IPS-20b (cell line): ENCODE measurements around the gene CTXN2.
A peak's percentile ranks its signal among the peaks of the same experiment; 100 is the strongest.

Experiments used
- H3K27ac ChIP-seq: one replicate; pipeline ENCODE4 v1.5.1; 2013; ENCODE audit warnings: low read length
- H3K27me3 ChIP-seq: 2 replicates; pipeline ENCODE4 v1.6.1; 2013; ENCODE audit warnings: mild to moderate bottlenecking, low read length, inconsistent platforms; ENCODE audit not compliant: insufficient read depth
- H3K36me3 ChIP-seq: 2 replicates; pipeline ENCODE4 v1.6.1; 2013; ENCODE audit warnings: low read depth, mild to moderate bottlenecking, inconsistent platforms, low read length, moderate library complexity; ENCODE audit not compliant: insufficient read depth
- H3K4me1 ChIP-seq: 2 replicates; pipeline ENCODE4 v1.6.1; 2013; ENCODE audit warnings: mild to moderate bottlenecking, control low read depth, inconsistent platforms, low read length, moderate library complexity; ENCODE audit not compliant: insufficient read depth
- H3K4me3 ChIP-seq: 2 replicates; pipeline ENCODE4 v1.5.1; 2013; ENCODE audit warnings: mild to moderate bottlenecking, low read length, inconsistent platforms
- H3K9ac ChIP-seq: 2 replicates; pipeline ENCODE4 v1.6.1; 2013; ENCODE audit warnings: low read depth, mild to moderate bottlenecking, inconsistent platforms, low read length, moderate library complexity
- H3K9me3 ChIP-seq: 2 replicates; pipeline ENCODE4 v1.6.1; 2013; ENCODE audit warnings: mild to moderate bottlenecking, low read depth, low read length, inconsistent platforms; ENCODE audit not compliant: insufficient read depth

The CTXN2 gene

GRCh38 chr15:48191574-48192225, at the start of gene CTXN2:
TSS of gene CTXN2 (plus strand) at chr15:48191665. CDS start at chr15:48201301, 9,636 bp downstream.
- Histone ChIP-seq H3K9me3 (no peaks in the 10 kb centered on the region), H3K4me1 (peaks cover 4% of the 10 kb centered on the region; the same call in 1 of the 2 replicates), H3K4me3 (peak within 1 kb of the TSS; percentile 74), H3K36me3 (no peaks in the 10 kb centered on the region), H3K27ac (no peak within 1 kb of the TSS), H3K27me3 (peaks cover 24% of the 10 kb centered on the region), H3K9ac (no peak within 1 kb of the TSS)

- Histone ChIP-seq H3K9me3 (no peaks in the 10 kb centered on the region), H3K4me1 (no peaks in the 10 kb centered on the region), H3K4me3 (no peak overlapping the region), H3K36me3 (peaks cover 82% of the 10 kb centered on the region), H3K9ac (no peak overlapping the region), H3K27me3 (no peaks in the 10 kb centered on the region), H3K27ac (no peak overlapping the region)
Observed at GRCh38 chr15:48143856-48144255, 47.6 kb upstream of the CTXN2 start.

- H3K4me1 ChIP-seq, result peaks cover under 1% of the 10 kb centered on the region; the same call in 1 of the 2 replicates
- no peaks in the 10 kb centered on the region for H3K9me3 ChIP-seq
- H3K27ac ChIP-seq, result no peak overlapping the region
- H3K9ac ChIP-seq, result no peak overlapping the region
- H3K27me3 ChIP-seq, result no peaks in the 10 kb centered on the region
- H3K4me3 ChIP-seq, result no peak overlapping the region
- H3K36me3 ChIP-seq, result peaks cover 81% of the 10 kb centered on the region
Observed at GRCh38 chr15:48144889-48145288, 46.6 kb upstream of the CTXN2 start.

GRCh38 chr15:48145923-48146322, 45.5 kb upstream of the CTXN2 start:
- Histone ChIP-seq H3K36me3 (peaks cover 87% of the 10 kb centered on the region), H3K9me3 (no peaks in the 10 kb centered on the region), H3K4me1 (peaks cover 11% of the 10 kb centered on the region), H3K9ac (no peak overlapping the region), H3K27ac (no peak overlapping the region), H3K27me3 (no peaks in the 10 kb centered on the region), H3K4me3 (no peak overlapping the region)

- no peak overlapping the region for H3K4me3 ChIP-seq
- no peaks in the 10 kb centered on the region for H3K27me3 ChIP-seq
- peaks cover 18% of the 10 kb centered on the region for H3K4me1 ChIP-seq
- no peak overlapping the region for H3K9ac ChIP-seq
- H3K9me3 ChIP-seq, result no peaks in the 10 kb centered on the region
- H3K27ac ChIP-seq, result no peak overlapping the region
- peaks cover 92% of the 10 kb centered on the region for H3K36me3 ChIP-seq
Observed at GRCh38 chr15:48147358-48147757, 44.1 kb upstream of the CTXN2 start.

GRCh38 chr15:48149858-48150257, 41.6 kb upstream of the CTXN2 start:
- Histone ChIP-seq H3K9me3 (no peaks in the 10 kb centered on the region), H3K36me3 (peaks cover 92% of the 10 kb centered on the region), H3K9ac (no peak overlapping the region), H3K27ac (no peak overlapping the region), H3K4me3 (peak overlapping the region; percentile 3; the same call in 1 of the 2 replicates), H3K27me3 (no peaks in the 10 kb centered on the region), H3K4me1 (peaks cover 18% of the 10 kb centered on the region)

- H3K9me3 ChIP-seq, result no peaks in the 10 kb centered on the region
- H3K4me1 ChIP-seq, result peaks cover 18% of the 10 kb centered on the region
- no peak overlapping the region for H3K4me3 ChIP-seq
- H3K27ac ChIP-seq, result no peak overlapping the region
- H3K36me3 ChIP-seq, result peaks cover 81% of the 10 kb centered on the region
- H3K9ac ChIP-seq, result no peak overlapping the region
- H3K27me3 ChIP-seq, result no peaks in the 10 kb centered on the region
Observed at GRCh38 chr15:48153526-48153925, 37.9 kb upstream of the CTXN2 start.

- no peaks in the 10 kb centered on the region for H3K27me3 ChIP-seq
- H3K4me3 ChIP-seq, result no peak overlapping the region
- peaks cover 49% of the 10 kb centered on the region for H3K36me3 ChIP-seq
- no peak overlapping the region for H3K9ac ChIP-seq
- H3K27ac ChIP-seq, result no peak overlapping the region
- H3K9me3 ChIP-seq, result no peaks in the 10 kb centered on the region
- H3K4me1 ChIP-seq, result peaks cover 14% of the 10 kb centered on the region; the same call in 1 of the 2 replicates
Observed at GRCh38 chr15:48168616-48169015, 22.8 kb upstream of the CTXN2 start.

- H3K4me3 ChIP-seq, result no peak overlapping the region
- H3K36me3 ChIP-seq, result peaks cover 32% of the 10 kb centered on the region
- H3K27me3 ChIP-seq, result no peaks in the 10 kb centered on the region
- H3K27ac ChIP-seq, result no peak overlapping the region
- H3K4me1 ChIP-seq, result peaks cover 20% of the 10 kb centered on the region; the same call in 1 of the 2 replicates
- no peak overlapping the region for H3K9ac ChIP-seq
- no peaks in the 10 kb centered on the region for H3K9me3 ChIP-seq
Observed at GRCh38 chr15:48170981-48171380, 20.5 kb upstream of the CTXN2 start.

GRCh38 chr15:48175126-48175525, 16.3 kb upstream of the CTXN2 start:
- H3K27ac ChIP-seq, result no peak overlapping the region
- peak overlapping the region; percentile 2; the same call in 1 of the 2 replicates for H3K4me3 ChIP-seq
- no peaks in the 10 kb centered on the region for H3K27me3 ChIP-seq
- H3K9me3 ChIP-seq, result no peaks in the 10 kb centered on the region
- H3K36me3 ChIP-seq, result 0 out of 2 replicates have a peak, but pooled peaks cover 6% of the 10 kb centered on the region
- peaks cover 33% of the 10 kb centered on the region for H3K4me1 ChIP-seq
- H3K9ac ChIP-seq, result no peak overlapping the region

- peaks cover 27% of the 10 kb centered on the region for H3K4me1 ChIP-seq
- H3K36me3 ChIP-seq, result 0 out of 2 replicates have a peak, but pooled peaks cover 6% of the 10 kb centered on the region
- peak overlapping the region; percentile 87; the same call in 1 of the 2 replicates for H3K9ac ChIP-seq
- H3K27me3 ChIP-seq, result no peaks in the 10 kb centered on the region
- H3K27ac ChIP-seq, result no peak overlapping the region
- no peaks in the 10 kb centered on the region for H3K9me3 ChIP-seq
- H3K4me3 ChIP-seq, result peak overlapping the region; percentile 86
Observed at GRCh38 chr15:48176112-48176511, 15.4 kb upstream of the CTXN2 start.

- Histone ChIP-seq H3K9ac (peak overlapping the region; percentile 87; the same call in 1 of the 2 replicates), H3K4me1 (peaks cover 27% of the 10 kb centered on the region), H3K36me3 (0 out of 2 replicates have a peak, but pooled peaks cover 6% of the 10 kb centered on the region), H3K9me3 (no peaks in the 10 kb centered on the region), H3K27ac (peak overlapping the region; percentile 79), H3K4me3 (peak overlapping the region; percentile 86), H3K27me3 (no peaks in the 10 kb centered on the region)
Observed at GRCh38 chr15:48176957-48177356, 14.5 kb upstream of the CTXN2 start.
